Measurements from ENCODE around the gene SPRR3.
"Not testable (repeated sequence)": the region's sequence is repeated elsewhere in the genome, so short reads cannot be mapped to it uniquely, and the experiment has no call there.

The SPRR3 gene

DNA sequence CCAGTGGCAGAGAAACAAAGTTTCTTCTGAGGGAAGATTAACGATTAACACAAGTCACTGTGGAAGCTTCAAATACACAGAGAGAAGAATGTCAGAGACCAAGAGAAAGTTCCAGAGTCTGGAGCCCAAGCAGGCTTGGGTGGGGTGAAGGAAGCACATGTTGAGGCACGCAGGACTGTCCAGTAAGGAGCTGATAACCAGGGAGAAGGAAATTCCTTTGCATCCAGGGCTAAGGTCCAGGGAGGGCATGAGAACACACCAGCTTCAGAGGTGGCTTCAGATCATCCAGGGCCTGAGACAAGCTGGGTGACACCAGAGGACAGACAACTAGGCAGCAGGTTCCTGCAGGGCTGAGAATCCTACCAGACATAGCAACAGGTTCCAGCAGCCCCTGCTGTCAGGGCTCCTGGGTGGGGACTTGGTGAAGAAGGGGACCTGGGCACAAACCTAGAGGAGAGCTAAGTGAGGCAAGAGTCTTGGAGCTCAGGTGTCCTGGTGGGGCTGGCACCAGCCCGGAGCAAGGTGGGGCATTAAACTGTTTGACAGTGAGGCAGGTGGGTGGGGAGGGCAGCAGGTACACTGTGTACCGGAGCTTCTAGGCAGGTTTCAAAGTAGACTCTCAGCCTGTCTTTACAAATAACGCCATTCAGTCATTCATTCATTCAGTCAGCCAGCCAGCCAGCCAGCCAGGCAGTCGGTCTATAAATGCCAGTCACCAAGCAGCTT is 20.2 kb upstream of the SPRR3 start:
- in situ Hi-C loops (cut with MboI; ENCODE audit: low pct_unique_long_range_greater_than_20kb, low sequenced_read_pairs): no loop called here

DNA sequence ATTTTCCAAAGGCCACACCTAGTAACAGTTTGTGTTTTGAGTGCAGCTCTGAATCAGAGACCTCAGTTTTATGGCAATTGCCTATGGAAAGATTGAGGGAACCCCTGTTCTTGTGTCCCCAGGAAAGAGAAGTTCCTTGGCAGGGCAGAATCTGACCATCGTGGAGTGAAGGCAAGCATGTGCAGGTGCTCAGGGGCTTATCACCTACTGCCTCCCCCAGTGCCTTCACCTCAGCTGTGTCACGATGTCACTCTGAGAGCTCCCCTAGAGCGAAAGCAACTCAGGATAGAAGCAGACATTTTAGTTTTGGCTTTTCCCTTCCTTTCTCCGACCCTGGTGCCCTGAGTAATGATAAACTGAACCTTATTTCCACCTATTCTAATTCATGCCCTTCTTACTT is 19.5 kb upstream of the SPRR3 start:
- in situ Hi-C loops (cut with MboI; ENCODE audit: low pct_unique_long_range_greater_than_20kb, low sequenced_read_pairs): no loop called here
- DNase-seq: no peak

More for the DNA sequence above, 20.2 kb upstream of the SPRR3 start:
- DNase-seq: no peak

DNA sequence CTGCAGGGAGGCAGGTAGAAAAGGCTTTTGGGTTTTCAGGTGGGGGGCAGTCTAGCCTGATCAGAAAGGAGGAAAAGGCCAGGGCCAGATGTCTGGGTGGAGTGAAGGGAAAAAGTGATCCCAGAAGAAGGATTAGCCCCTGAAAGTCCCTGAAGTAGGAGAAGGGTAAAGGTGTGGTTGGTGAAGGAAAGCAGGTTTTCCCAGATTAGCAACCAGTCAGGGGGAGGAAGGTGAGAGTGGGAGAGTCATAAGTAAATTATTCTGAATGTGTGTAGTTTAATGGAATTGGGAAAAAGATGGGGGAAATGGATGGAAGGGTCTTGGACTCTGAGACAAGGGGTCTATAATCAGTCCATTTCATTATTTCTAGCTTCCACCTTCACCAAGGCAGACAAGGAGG is 18.3 kb upstream of the SPRR3 start:
- no peak for DNase-seq
- in situ Hi-C loops (cut with MboI; ENCODE audit: low pct_unique_long_range_greater_than_20kb, low sequenced_read_pairs): no loop called here

DNA sequence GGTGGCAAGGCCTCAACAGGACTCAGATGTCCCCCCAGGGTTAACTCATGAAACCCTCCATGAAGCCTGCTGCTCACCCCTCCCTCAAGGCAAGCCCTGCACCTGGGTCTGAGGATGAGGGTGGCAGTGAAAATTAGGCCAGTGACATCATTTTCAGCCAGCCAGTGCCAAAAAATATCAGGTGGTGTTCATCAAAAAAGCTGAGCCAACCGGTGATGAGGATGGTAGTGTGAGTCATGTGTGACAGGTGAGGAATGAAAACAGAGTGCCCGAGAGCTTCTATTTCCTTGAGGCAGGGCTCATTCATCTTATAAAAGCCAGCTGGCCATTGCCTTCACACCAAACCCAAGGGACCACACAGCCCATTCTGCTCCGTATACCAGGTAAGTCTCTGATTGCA is 17.8 kb upstream of the SPRR3 start, which contains the start of gene SPRR1A:
Gene SPRR1A, plus strand, starts transcription at position 339 of the 400 bp plus-strand sequence. CDS start 1,150 bp downstream, outside the sequence.
- in situ Hi-C loops (cut with MboI; ENCODE audit: low pct_unique_long_range_greater_than_20kb, low sequenced_read_pairs): no loop called here
- no peak for DNase-seq

DNA sequence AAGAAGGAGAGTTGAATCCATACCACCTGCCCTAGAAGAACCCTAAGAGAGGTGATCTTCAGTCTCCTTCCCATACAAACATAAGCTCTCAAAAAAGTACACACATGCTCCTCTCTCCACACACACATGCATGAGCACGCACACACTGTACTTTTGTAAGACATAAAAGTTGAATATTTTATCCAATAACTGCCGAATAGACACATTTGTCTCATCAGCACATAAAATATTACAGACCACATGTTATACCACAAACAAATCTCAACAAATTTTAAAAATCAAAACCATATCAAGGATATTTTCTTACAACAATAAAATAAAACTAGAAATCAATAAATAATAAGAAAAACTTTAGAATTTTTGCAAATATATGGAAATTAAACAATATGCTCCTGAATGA is 15.0 kb upstream of the SPRR3 start:
- in situ Hi-C loops (cut with MboI; ENCODE audit: low pct_unique_long_range_greater_than_20kb, low sequenced_read_pairs): no loop called here
- DNase-seq: no peak

DNA sequence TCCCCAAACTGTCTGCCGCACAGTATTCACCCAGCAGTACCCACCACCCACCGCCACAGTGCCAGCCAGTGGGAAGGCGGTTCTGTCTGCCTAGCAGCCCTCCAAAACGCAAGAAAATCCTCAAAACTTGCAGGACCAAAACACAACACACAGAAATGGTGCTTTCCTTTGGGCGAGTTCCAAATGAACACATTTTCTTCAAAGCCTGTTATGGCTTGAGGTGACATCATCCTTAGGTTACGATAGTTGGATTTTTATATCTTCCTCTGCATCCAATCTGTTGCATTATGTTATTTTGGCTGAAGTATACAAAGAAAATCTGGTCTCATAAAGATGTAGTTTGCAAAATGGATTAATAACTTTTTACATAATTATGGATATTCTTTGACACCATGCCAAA is 8.4 kb upstream of the SPRR3 start:
- DNase-seq: no peak
- in situ Hi-C loops (cut with MboI; ENCODE audit: low pct_unique_long_range_greater_than_20kb, low sequenced_read_pairs): no loop called here

DNA sequence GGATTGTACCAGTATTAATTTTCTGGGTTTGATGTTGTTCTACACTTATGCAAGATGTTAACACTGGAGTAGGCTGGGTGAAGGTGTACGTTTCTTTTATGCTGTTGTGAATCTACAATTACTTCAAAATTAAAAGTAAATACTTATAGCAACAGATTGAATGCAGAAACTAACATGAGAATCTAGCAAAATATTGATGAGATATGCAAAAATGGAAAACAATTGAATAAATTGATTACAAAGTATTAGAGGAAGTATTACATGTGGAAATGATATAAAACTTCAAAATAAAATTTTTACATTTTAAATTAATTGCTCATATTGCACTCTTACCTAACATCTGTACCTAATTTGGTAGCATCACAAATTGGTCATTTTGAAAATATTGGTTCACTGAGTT is 5.7 kb upstream of the SPRR3 start:
- DNase-seq: no peak
- in situ Hi-C loops (cut with MboI; ENCODE audit: low pct_unique_long_range_greater_than_20kb, low sequenced_read_pairs): no loop called here

DNA sequence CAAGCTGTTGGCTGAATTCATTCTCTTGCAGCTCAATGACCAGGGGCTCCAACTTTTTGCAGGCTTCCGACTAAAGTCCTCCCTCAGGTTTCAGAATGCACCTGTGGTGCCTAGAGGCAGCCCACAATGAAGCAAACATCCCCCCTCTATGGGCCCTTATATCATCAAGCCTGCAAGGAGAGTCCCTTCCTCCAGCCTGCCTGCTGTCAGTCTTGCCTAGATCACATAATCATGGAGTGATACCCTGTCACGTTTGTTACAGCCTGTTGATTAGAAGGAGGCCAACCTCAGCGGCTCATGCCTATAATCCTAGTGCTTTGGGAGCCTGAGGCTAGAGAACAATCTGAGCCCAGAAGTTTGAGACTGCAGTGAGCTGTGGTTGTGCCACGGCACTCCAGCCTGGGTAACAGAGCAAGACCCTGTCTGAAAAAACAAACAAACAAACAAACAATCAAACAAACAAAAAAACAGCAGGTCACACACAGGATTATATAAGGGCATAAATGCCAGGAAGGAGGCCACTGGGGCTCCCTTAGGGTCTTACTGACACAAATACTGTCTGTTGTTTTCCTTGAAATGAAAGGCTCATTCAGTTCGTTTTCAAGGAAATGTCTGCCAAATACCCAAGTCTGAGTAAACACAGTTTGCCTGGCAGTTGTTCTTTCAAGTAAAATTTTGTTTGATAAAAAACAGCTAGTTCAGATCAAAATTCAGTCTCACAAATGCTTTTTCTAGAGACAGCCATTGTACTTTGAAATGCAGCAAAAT is 4.7 kb upstream of the SPRR3 start:
- in situ Hi-C loops (cut with MboI; ENCODE audit: low pct_unique_long_range_greater_than_20kb, low sequenced_read_pairs): no loop called here
- DNase-seq: no peak

DNA sequence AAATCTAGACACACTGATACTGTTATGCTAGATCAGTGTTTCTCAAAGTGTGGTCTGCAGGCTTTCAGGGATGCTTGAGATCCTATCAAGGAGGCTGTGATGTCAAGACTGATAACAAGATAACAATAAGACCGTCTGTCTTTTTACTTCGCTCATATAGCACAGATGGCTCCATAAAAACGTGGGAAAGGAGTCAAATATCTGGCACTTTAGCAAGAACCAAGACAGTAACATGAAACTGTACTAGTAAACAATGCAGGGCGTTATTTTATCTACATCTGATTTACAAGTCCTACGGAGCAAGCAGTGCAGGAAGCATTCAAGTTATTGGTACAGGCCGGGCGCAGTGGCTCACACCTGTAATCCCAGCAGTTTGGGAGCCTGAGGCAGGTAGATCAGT is 3.6 kb upstream of the SPRR3 start:
- DNase-seq: no peak
- in situ Hi-C loops (cut with MboI; ENCODE audit: low pct_unique_long_range_greater_than_20kb, low sequenced_read_pairs): no loop called here

DNA sequence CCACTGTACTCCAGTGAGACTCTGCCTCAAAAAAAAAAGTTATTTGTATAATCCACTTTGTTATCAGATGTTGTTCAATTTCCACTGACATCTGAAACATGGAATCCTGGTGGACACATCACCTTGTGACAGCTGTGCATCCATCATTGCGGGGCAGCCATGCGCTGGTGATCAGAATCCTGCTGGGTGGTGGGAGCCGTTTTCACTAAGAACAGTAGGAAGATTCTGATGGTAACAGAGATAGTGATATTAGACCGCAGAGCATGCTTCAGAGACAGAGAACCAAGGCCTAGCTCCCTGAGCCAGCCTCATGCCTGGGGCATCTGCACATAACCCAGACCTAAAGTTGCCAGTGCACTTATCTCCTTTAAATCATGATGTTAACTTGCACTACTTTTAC is 3.1 kb upstream of the SPRR3 start:
- in situ Hi-C loops (cut with MboI; ENCODE audit: low pct_unique_long_range_greater_than_20kb, low sequenced_read_pairs): no loop called here
- DNase-seq: no peak

DNA sequence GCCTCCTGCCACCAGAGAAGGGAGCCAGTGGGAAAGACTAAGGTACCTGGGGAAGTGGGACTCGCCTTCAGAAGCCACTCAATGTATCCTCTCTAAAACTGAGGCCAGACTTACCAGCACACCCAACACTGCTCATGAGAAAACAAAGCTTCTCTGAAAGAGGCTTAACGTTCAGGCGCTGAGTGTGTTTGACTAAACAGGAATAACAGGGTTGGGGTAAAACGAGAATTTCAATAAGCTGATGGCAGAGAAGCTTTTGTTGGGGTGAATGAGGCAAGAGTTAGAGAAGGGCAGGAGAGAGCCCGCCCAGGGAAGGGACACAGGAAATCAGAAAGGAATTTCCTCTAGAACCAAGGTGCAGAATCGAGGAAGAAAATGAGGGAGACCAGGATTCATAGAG is 1.7 kb upstream of the SPRR3 start:
- in situ Hi-C loops (cut with MboI; ENCODE audit: low pct_unique_long_range_greater_than_20kb, low sequenced_read_pairs): no loop called here
- DNase-seq: no peak

DNA sequence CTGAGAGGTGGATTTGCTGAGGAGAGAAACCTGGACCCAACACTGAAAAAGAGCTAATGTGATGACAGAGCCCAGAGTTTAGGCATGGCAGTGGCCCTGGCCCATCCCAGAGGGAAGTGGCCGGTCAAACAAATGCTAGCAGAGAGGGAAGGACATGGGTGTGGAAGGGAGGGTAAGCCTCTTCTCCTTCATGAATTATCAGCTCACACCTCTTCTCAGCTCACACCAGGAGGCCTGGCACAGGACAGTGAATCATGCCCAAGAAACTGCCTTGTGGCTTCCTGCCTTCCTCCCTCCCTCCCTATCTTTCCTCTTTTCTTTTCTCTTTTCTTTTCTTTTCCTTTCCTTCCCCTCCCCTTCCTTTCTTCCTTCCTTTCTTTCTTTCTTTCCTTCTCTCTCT is 1.3 kb upstream of the SPRR3 start:
- in situ Hi-C loops (cut with MboI; ENCODE audit: low pct_unique_long_range_greater_than_20kb, low sequenced_read_pairs): no loop called here
- DNase-seq: no peak

DNA sequence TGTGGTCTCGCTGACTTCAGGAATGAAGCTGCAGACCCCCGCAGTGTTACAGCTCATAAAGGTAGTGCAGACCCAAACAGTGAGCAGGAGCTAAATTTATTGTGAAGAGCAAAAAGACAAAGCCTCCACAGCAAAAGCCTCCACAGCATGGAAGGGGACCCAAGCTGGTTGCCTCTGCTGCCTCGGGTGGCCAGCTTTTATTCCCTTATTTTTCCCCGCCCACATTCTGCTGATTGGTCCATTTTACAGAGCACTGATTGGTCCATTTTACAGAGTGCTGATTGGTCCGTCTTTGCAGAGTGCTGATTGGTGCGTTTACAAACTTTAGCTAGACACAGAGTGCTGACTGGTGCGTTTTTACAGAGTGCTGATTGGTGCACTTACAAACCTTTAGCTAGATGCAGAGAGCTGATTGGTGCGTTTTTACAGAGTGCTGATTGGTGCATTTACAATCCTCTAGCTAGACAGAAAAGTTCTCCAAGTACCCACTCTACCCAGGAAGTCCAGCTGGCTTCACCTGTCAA is 9.7 kb downstream of the SPRR3 start:
- in situ Hi-C loops (cut with MboI; ENCODE audit: low pct_unique_long_range_greater_than_20kb, low sequenced_read_pairs); DNase-seq: not testable (repeated sequence)

DNA sequence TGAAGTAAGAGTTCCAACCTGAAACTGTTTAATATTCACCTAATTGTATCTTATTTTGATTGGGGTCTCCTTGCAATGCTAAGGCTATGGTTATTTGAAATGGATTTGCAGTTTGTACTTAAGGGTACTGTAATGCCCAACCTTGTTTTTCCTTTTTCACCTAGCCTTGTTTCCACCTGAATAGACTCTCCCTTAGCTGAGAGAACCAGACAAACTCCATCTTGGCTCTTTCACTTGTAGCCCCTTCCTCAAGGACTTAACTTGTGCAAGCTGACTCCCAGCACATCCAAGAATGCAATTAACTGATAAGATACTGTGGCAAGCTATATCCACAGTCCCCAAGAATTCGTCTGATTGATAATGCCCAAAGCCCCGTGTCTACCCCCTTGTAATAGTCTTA is 20.3 kb downstream of the SPRR3 start:
- DNase-seq; in situ Hi-C loops (cut with MboI; ENCODE audit: low pct_unique_long_range_greater_than_20kb, low sequenced_read_pairs): not testable (repeated sequence)

DNA sequence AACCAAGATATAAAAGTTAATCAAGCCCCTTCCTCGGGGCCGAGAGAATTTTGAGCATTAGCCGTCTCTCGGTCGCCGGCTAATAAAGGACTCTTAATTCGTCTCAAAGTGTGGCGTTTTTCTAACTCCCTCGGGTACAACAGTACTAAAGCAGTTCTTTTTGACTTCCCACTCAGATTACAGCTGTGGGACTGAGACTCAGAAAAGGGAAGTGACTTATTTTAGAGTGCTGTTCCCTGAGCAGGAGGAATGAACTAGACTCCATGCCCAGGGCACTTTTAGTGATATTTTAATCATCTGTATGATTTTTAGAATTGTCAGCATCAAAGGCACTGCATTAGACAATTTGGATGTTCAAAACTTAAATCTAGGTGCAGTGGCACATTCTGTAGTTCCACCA is 20.8 kb downstream of the SPRR3 start:
- in situ Hi-C loops (cut with MboI; ENCODE audit: low pct_unique_long_range_greater_than_20kb, low sequenced_read_pairs): not testable (repeated sequence)
- peak; percentile 4 for DNase-seq

DNA sequence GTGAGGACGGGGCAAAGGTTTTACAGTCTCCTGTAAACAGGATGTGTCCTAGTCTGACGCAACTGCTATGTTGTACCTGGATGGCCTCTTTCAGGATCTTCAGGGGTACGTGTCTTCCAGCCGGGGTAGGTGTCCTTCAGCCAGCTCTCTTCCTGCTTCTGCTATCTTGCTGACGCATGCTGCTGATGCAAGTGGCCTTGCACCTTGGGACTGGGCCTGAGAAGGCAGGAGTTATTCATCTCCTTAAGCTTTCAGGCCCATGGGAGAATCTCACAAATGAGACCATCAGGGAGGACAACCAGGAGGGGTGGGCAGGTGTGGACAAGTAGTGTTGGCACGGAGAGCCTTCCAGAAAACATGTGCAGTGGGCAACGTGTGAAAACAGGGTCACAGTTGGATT is 21.6 kb downstream of the SPRR3 start:
- in situ Hi-C loops (cut with MboI; ENCODE audit: low pct_unique_long_range_greater_than_20kb, low sequenced_read_pairs): no loop called here
- no peak for DNase-seq

DNA sequence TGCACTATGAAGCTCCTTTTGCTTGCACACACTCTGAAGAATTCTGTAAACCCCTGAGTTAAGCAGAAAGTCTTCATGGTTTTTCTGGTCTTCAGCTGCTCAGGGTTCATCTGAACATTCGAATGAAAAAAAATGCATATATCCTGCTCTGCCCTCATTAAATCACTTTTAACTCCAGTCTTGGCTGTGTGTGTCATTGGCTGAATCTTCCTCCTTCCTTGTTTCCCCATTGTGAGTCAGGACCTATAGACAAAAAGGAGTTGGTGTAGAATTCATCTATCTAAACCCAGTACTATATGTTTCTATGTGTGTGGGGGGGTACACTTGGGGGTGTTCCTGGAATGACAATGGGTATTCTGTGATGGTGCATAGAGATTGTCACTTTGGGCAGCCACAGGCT is 22.9 kb downstream of the SPRR3 start:
- no peak for DNase-seq
- in situ Hi-C loops (cut with MboI; ENCODE audit: low pct_unique_long_range_greater_than_20kb, low sequenced_read_pairs): no loop called here

DNA sequence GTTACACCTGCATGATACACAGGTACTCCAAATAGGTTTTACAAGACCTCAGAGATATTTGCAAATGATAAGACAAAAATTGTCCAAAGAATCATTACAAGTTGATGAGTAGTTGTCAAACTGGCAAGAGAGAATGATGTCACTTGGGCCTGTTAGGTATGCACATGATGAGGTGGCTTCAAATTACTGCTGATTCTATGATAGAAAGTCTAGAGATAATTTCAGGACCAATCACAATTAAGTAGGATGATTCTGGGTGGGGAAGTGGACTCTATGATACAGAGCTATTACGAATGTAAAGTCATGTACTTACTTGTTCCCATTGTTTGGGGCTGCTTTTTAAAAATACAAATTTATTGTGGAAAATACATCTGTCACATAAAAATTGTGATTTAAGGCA is 24.2 kb downstream of the SPRR3 start:
- no peak for DNase-seq
- in situ Hi-C loops (cut with MboI; ENCODE audit: low pct_unique_long_range_greater_than_20kb, low sequenced_read_pairs): no loop called here

DNA sequence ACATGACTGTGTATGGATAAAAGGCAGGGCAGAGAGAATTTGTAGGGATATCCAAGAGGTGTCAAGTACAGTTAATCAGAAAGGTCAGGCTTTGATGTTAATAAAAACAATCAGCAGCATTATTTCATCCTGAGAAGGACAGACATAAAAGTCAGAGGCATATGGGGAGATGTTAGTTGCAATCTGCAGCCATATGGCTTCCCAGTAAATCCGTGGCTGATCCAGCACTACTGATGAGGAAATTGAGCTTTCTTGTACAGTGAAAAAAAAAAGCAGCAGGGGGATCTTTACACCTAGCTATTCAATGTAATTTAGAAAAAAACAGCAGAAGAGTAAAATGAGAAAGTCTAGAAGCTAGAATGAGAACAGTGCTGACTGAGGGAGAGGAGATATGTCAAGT is 27.2 kb downstream of the SPRR3 start:
- DNase-seq: no peak
- in situ Hi-C loops (cut with MboI; ENCODE audit: low pct_unique_long_range_greater_than_20kb, low sequenced_read_pairs): no loop called here

DNA sequence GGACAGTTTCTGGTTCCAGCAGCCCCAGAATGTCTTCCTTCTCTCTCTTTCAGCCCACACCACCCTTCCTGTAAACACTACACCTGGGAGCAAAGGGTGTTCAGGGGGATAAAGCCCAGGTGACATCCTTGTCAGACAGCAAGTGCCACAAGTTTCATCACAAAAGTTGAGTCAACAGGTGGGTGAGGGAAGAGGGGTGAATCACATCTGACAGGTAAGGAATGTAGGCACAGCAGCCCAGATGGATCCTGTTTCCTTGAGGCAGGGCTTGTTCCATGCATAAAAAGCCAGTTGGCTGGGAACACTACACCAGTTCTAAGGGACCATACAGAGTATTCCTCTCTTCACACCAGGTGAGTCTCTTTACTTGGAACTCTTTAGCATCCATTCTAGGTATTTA is 29.3 kb downstream of the SPRR3 start, which contains the start of gene SPRR1B:
Gene SPRR1B, plus strand, starts transcription at position 309 of the 400 bp plus-strand sequence. CDS start 1,143 bp downstream, outside the sequence.
- in situ Hi-C loops (cut with MboI; ENCODE audit: low pct_unique_long_range_greater_than_20kb, low sequenced_read_pairs): no loop called here

More for the DNA sequence above, 29.3 kb downstream of the SPRR3 start, which contains the start of gene SPRR1B:
- DNase-seq: no peak
